Nephron progenitor cell (in vitro differentiated cells): ENCODE data around the gene DPYSL4.

Experiments used
- DNase-seq: peaks from one replicate; pipeline ENCODE4 v3.0.0; 2021
- H3K27ac Mint-ChIP-seq: 2 replicates; pipeline ENCODE4 v1.8.0; 2021; ENCODE audit warnings: mild to moderate bottlenecking, moderate library complexity, mixed read lengths
- H3K27me3 Mint-ChIP-seq: 2 replicates; pipeline ENCODE4 v1.8.0; 2021; ENCODE audit warnings: mild to moderate bottlenecking, low read depth, mixed read lengths; ENCODE audit not compliant: poor library complexity
- H3K36me3 Mint-ChIP-seq: 2 replicates; pipeline ENCODE4 v1.8.0; 2021; ENCODE audit warnings: low read depth, mixed read lengths
- H3K4me1 Mint-ChIP-seq: 2 replicates; pipeline ENCODE4 v1.8.0; 2021; ENCODE audit warnings: mixed read lengths
- H3K4me3 Mint-ChIP-seq: 2 replicates; pipeline ENCODE4 v1.8.0; 2021; ENCODE audit warnings: mild to moderate bottlenecking, moderate library complexity, mixed read lengths
- H3K9me3 Mint-ChIP-seq: 2 replicates; pipeline ENCODE4 v1.8.0; 2021; ENCODE audit warnings: mild to moderate bottlenecking, moderate library complexity, mixed read lengths
- CTCF ChIP-seq: fragments of 200-600 bp; sonication (generic); IDR thresholded peaks from 2 replicates; pipeline ENCODE4 v1.5.0; 2021; ENCODE audit warnings: antibody characterized with exemption

Gene DPYSL4

GRCh38 chr10:132194726-132195125 lies 8.0 kb downstream of the DPYSL4 start:
- H3K4me1 Mint-ChIP-seq, result peaks cover under 1% of the 10 kb centered on the region
- no peak for DNase-seq
- no peak overlapping the region for H3K27ac Mint-ChIP-seq
- H3K4me3 Mint-ChIP-seq, result no peak overlapping the region
- H3K27me3 Mint-ChIP-seq, result peaks cover 19% of the 10 kb centered on the region
- TF ChIP-seq CTCF, result no peak
- no peaks in the 10 kb centered on the region for H3K9me3 Mint-ChIP-seq
- peaks cover 25% of the 10 kb centered on the region for H3K36me3 Mint-ChIP-seq

GRCh38 chr10:132195366-132196075 lies 8.8 kb downstream of the DPYSL4 start:
- Mint-ChIP-seq H3K27me3 (peaks cover 12% of the 10 kb centered on the region), H3K36me3 (peaks cover 17% of the 10 kb centered on the region), H3K4me3 (no peak overlapping the region), H3K9me3 (no peaks in the 10 kb centered on the region), H3K4me1 (no peaks in the 10 kb centered on the region), H3K27ac (no peak overlapping the region)
- no peak for TF ChIP-seq CTCF
- DNase-seq, result no peak

GRCh38 chr10:132196178-132197113 lies 9.7 kb downstream of the DPYSL4 start:
- no peaks in the 10 kb centered on the region for H3K4me1 Mint-ChIP-seq
- peaks cover 12% of the 10 kb centered on the region for H3K27me3 Mint-ChIP-seq
- TF ChIP-seq CTCF, result no peak
- H3K4me3 Mint-ChIP-seq, result no peak overlapping the region
- no peak overlapping the region for H3K27ac Mint-ChIP-seq
- H3K9me3 Mint-ChIP-seq, result no peaks in the 10 kb centered on the region
- H3K36me3 Mint-ChIP-seq, result peaks cover 8% of the 10 kb centered on the region
- no peak for DNase-seq

GRCh38 chr10:132197271-132198067 lies 10.7 kb downstream of the DPYSL4 start:
- Mint-ChIP-seq H3K9me3 (no peaks in the 10 kb centered on the region), H3K4me1 (no peaks in the 10 kb centered on the region), H3K27ac (no peak overlapping the region), H3K4me3 (no peak overlapping the region), H3K27me3 (peaks cover 12% of the 10 kb centered on the region), H3K36me3 (peaks cover 8% of the 10 kb centered on the region)
- DNase-seq, result no peak
- no peak for TF ChIP-seq CTCF

GRCh38 chr10:132198068-132198370 lies 11.3 kb downstream of the DPYSL4 start:
- no peak overlapping the region for H3K4me3 Mint-ChIP-seq
- no peak for TF ChIP-seq CTCF

More at GRCh38 chr10:132198068-132198370, 11.3 kb downstream of the DPYSL4 start:
- no peaks in the 10 kb centered on the region for H3K4me1 Mint-ChIP-seq
- H3K27me3 Mint-ChIP-seq, result peaks cover 12% of the 10 kb centered on the region
- H3K9me3 Mint-ChIP-seq, result no peaks in the 10 kb centered on the region
- peaks cover 2% of the 10 kb centered on the region for H3K36me3 Mint-ChIP-seq
- no peak for DNase-seq
- H3K27ac Mint-ChIP-seq, result no peak overlapping the region
